Measurements from ENCODE around the gene AADACL4. TPM values are rescaled to one million over a fixed set of nuclear protein-coding genes. Genes with fewer than 3 reads are reported as not detected.

AADACL4 gene
- total and polyA plus RNA-seq, 9 of the 15 experiments (the other 6 are each of a cell fraction or from before 2014, with no cell fraction given): not detected

GRCh38 chr1:12657060-12657884 lies 13.4 kb downstream of the AADACL4 start (continued):
- TF ChIP-seq, protein P1, sequence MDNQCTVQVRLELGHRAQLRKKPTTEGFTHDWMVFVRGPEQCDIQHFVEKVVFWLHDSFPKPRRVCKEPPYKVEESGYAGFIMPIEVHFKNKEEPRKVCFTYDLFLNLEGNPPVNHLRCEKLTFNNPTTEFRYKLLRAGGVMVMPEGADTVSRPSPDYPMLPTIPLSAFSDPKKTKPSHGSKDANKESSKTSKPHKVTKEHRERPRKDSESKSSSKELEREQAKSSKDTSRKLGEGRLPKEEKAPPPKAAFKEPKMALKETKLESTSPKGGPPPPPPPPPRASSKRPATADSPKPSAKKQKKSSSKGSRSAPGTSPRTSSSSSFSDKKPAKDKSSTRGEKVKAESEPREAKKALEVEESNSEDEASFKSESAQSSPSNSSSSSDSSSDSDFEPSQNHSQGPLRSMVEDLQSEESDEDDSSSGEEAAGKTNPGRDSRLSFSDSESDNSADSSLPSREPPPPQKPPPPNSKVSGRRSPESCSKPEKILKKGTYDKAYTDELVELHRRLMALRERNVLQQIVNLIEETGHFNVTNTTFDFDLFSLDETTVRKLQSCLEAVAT (IDR thresholded peaks at IDR 0.05): peak in 1 of 2 experiments; percentile 12; a peak in 2 of 4 replicates
- TF ChIP-seq, protein P2, sequence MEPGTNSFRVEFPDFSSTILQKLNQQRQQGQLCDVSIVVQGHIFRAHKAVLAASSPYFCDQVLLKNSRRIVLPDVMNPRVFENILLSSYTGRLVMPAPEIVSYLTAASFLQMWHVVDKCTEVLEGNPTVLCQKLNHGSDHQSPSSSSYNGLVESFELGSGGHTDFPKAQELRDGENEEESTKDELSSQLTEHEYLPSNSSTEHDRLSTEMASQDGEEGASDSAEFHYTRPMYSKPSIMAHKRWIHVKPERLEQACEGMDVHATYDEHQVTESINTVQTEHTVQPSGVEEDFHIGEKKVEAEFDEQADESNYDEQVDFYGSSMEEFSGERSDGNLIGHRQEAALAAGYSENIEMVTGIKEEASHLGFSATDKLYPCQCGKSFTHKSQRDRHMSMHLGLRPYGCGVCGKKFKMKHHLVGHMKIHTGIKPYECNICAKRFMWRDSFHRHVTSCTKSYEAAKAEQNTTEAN (CRISPR knock-in tag; IDR thresholded peaks at IDR 0.05): peak; percentile 46; the same call in 1 of the 2 replicates
- TF ChIP-seq BRD9 (IDR thresholded peaks at IDR 0.05; ENCODE audit: low read depth, partially characterized antibody) (no peak), MAX (CRISPR knock-in tag; IDR thresholded peaks at IDR 0.05) (peak; percentile 83), PCBP2 (IDR thresholded peaks at IDR 0.05; ENCODE audit: low read depth, low read length, poor library complexity, severe bottlenecking) (no peak), ZNF318 (IDR thresholded peaks at IDR 0.05; ENCODE audit: borderline replicate concordance in 1 of 2, low read depth in 1 of 2) (0 out of 4 replicates have a peak, but pooled peaks of 1 of the 2 experiments have one; percentile 16), SMARCB1 (IDR thresholded peaks at IDR 0.05; ENCODE audit: insufficient read length, low read depth) (no peak), RBFOX2 (IDR thresholded peaks at IDR 0.05; ENCODE audit: low read depth, low read length) (peak; percentile 51), MYNN (IDR thresholded peaks at IDR 0.05) (no peak), MYNN (CRISPR knock-in tag; IDR thresholded peaks at IDR 0.05) (no peak)

Measured in K562 (cell line).